Skeletal muscle cell (primary cell): ENCODE measurements around the gene EFCAB10.
"Not testable (repeated sequence)": the region's sequence is repeated elsewhere in the genome, so short reads cannot be mapped to it uniquely, and the experiment has no call there.

Experiments
- DNase-seq: peaks from one replicate; pipeline ENCODE4 v3.0.0-alpha.2; 2010; ENCODE audit warnings: low read depth
- H3K4me3 ChIP-seq: 2 replicates; pipeline ENCODE4 v1.5.1; 2011; ENCODE audit warnings: low read depth, mild to moderate bottlenecking, control low read depth, low read length, moderate library complexity

Gene EFCAB10

GRCh38 chr7:105559926-105560325 is 21.4 kb downstream of the EFCAB10 start:
- no peak for DNase-seq
- no peak overlapping the region for H3K4me3 ChIP-seq

- H3K4me3 ChIP-seq: no peak overlapping the region
- DNase-seq: no peak
Observed at GRCh38 chr7:105538339-105538738, 43.0 kb downstream of the EFCAB10 start.

GRCh38 chr7:105532709-105533460 is 48.4 kb downstream of the EFCAB10 start:
- no peak for DNase-seq

GRCh38 chr7:105531792-105532671 is 49.3 kb downstream of the EFCAB10 start, which contains the start of gene RINT1:
Gene RINT1 (plus strand): TSS chr7:105532201. CDS start chr7:105532316, 115 bp downstream.
- peak; percentile 69 for DNase-seq
- peak within 1 kb of the TSS; percentile 100 for H3K4me3 ChIP-seq

More at GRCh38 chr7:105532709-105533460, 48.4 kb downstream of the EFCAB10 start:
- H3K4me3 ChIP-seq: peak overlapping the region; percentile 100

- DNase-seq: no peak
- no peak overlapping the region for H3K4me3 ChIP-seq
Observed at GRCh38 chr7:105530546-105530945, 50.7 kb downstream of the EFCAB10 start.

GRCh38 chr7:105530126-105530525 is 51.2 kb downstream of the EFCAB10 start:
- no peak overlapping the region for H3K4me3 ChIP-seq
- DNase-seq: no peak

- not testable (repeated sequence) for DNase-seq, H3K4me3 ChIP-seq
Observed at GRCh38 chr7:105527737-105528136, 53.6 kb downstream of the EFCAB10 start.

GRCh38 chr7:105524840-105525239 is 56.5 kb downstream of the EFCAB10 start:
- H3K4me3 ChIP-seq: no peak overlapping the region
- DNase-seq: no peak

- not testable (repeated sequence) for H3K4me3 ChIP-seq, DNase-seq
Observed at GRCh38 chr7:105524423-105524822, 56.9 kb downstream of the EFCAB10 start.

- H3K4me3 ChIP-seq: peak within 1 kb of the TSS; percentile 89
- peak; percentile 64 for DNase-seq
Observed at GRCh38 chr7:105521717-105522463, 59.4 kb downstream of the EFCAB10 start, which contains the start of gene PUS7. Gene PUS7 (minus strand): TSS chr7:105522271. CDS start chr7:105508512, 13,759 bp downstream.

- H3K4me3 ChIP-seq: peak overlapping the region; percentile 89
- DNase-seq: peak; percentile 4
Observed at GRCh38 chr7:105521027-105521716, 60.1 kb downstream of the EFCAB10 start.

GRCh38 chr7:105520620-105521019 is 60.7 kb downstream of the EFCAB10 start:
- peak overlapping the region; percentile 89 for H3K4me3 ChIP-seq
- DNase-seq: not testable (repeated sequence)

GRCh38 chr7:105519353-105519752 is 61.9 kb downstream of the EFCAB10 start:
- DNase-seq: no peak
- H3K4me3 ChIP-seq: no peak overlapping the region

- not testable (repeated sequence) for DNase-seq, H3K4me3 ChIP-seq
Observed at GRCh38 chr7:105515610-105516009, 65.7 kb downstream of the EFCAB10 start.
